HEK293T (cell line): ENCODE results near the gene ANKZF1.

ENCODE experiments used
- CTCF ChIA-PET: fragments of 350-600 bp; formaldehyde crosslinking; extraction: SDS; loops from one replicate; lab custom pipeline; 2021; ENCODE audit warnings: antibody characterized with exemption, inconsistent platforms; lab: Yijun Ruan, JAX
- POLR2A ChIA-PET: fragments of 350-600 bp; formaldehyde crosslinking; extraction: SDS; loops from one replicate; lab custom pipeline; 2020; ENCODE audit warnings: antibody characterized with exemption, inconsistent platforms; lab: Yijun Ruan, JAX
- DNase-seq: peaks from one replicate; pipeline ENCODE4 v3.0.0; 2012; ENCODE audit warnings: mixed read lengths; ENCODE audit errors: extremely low spot score
- ARNT ChIP-seq: fragments of 450-650 bp; IDR thresholded peaks from 2 replicates; pipeline ENCODE4 v1.6.1; 2017; ENCODE audit warnings: mild to moderate bottlenecking
- BHLHE40 ChIP-seq: fragments of 450-650 bp; IDR thresholded peaks from 2 replicates; pipeline ENCODE4 v1.6.1; 2016; ENCODE audit warnings: mild to moderate bottlenecking, moderate library complexity, borderline replicate concordance
- CTBP1 ChIP-seq: fragments of 450-650 bp; IDR thresholded peaks from 2 replicates; pipeline ENCODE4 v1.6.1; 2016; ENCODE audit warnings: borderline replicate concordance
- ELF4 ChIP-seq: fragments of 450-650 bp; IDR thresholded peaks from 2 replicates; pipeline ENCODE4 v1.6.1; 2017; ENCODE audit warnings: antibody characterized with exemption
- FOXA1 ChIP-seq: fragments of 450-650 bp; IDR thresholded peaks from 2 replicates; pipeline ENCODE4 v1.6.1; 2016; ENCODE audit warnings: mild to moderate bottlenecking
- FOXK2 ChIP-seq: fragments of 450-650 bp; IDR thresholded peaks from 2 replicates; pipeline ENCODE4 v1.6.1; 2016; ENCODE audit warnings: mild to moderate bottlenecking
- FOXM1 ChIP-seq: fragments of 450-650 bp; IDR thresholded peaks from 2 replicates; pipeline ENCODE4 v1.6.1; 2017; ENCODE audit warnings: mild to moderate bottlenecking, borderline replicate concordance
- HDGF ChIP-seq: fragments of 450-650 bp; IDR thresholded peaks from 2 replicates; pipeline ENCODE4 v1.6.1; 2017; ENCODE audit warnings: antibody characterized with exemption, borderline replicate concordance
- L3MBTL2 ChIP-seq: fragments of 450-650 bp; conservative IDR thresholded peaks from 2 replicates; pipeline ENCODE4 v1.6.1; 2016; ENCODE audit warnings: mild to moderate bottlenecking
- LEF1 ChIP-seq: fragments of 450-650 bp; IDR thresholded peaks from 2 replicates; pipeline ENCODE4 v1.6.1; 2017; ENCODE audit warnings: mild to moderate bottlenecking, borderline replicate concordance
- NFRKB ChIP-seq: fragments of 450-650 bp; IDR thresholded peaks from 2 replicates; pipeline ENCODE4 v1.6.1; 2016; ENCODE audit warnings: mild to moderate bottlenecking, moderate library complexity
- PKNOX1 ChIP-seq: fragments of 450-650 bp; IDR thresholded peaks from 2 replicates; pipeline ENCODE4 v1.6.1; 2016
- SP1 ChIP-seq: fragments of 450-650 bp; IDR thresholded peaks from 2 replicates; pipeline ENCODE4 v1.6.1; 2017
- SUZ12 ChIP-seq: fragments of 450-650 bp; IDR thresholded peaks from 2 replicates; pipeline ENCODE4 v1.6.1; 2016; ENCODE audit warnings: mild to moderate bottlenecking
- TARDBP ChIP-seq: fragments of 450-650 bp; IDR thresholded peaks from 2 replicates; pipeline ENCODE4 v1.6.1; 2016
- ZNF384 ChIP-seq: fragments of 450-650 bp; IDR thresholded peaks from 2 replicates; pipeline ENCODE4 v1.6.1; 2016

ANKZF1 gene

GRCh38 chr2:219280651-219281050, 51.0 kb downstream of the ANKZF1 start:
- ChIA-PET CTCF (interaction anchor here (5.2 kb wide), 1 partner anchor 14 kb away, joined by 36 read pairs; no protein-coding TSS in a partner anchor), POLR2A (no interaction called here)
- DNase-seq: no peak
- TF ChIP-seq SUZ12 (no peak), HDGF (no peak), BHLHE40 (no peak), NFRKB (no peak), FOXK2 (no peak), SP1 (no peak), FOXA1 (no peak), FOXM1 (no peak), L3MBTL2 (no peak), ARNT (no peak), ZNF384 (no peak), LEF1 (no peak), PKNOX1 (no peak), TARDBP (no peak)

- CTCF ChIA-PET: interaction anchor here (1.2 kb wide), 1 partner anchor 249 kb away, joined by 4 read pairs; no protein-coding TSS in a partner anchor
These were observed 52.0 kb downstream of the ANKZF1 start for GRCh38 chr2:219281588-219281987.

GRCh38 chr2:219282375-219282774, 52.8 kb downstream of the ANKZF1 start:
- ChIA-PET CTCF (interaction anchor here (1.2 kb wide), 1 partner anchor 248 kb away, joined by 4 read pairs; no protein-coding TSS in a partner anchor), POLR2A (interaction anchor here (1.3 kb wide), 1 partner anchor 106 kb away, joined by 3 read pairs; the partner anchor contains the start of gene CNPPD1)
- no peak for TF ChIP-seq ZNF384
- TF ChIP-seq SUZ12: no peak
- no peak for TF ChIP-seq NFRKB
- no peak for TF ChIP-seq L3MBTL2
- DNase-seq: no peak

More at GRCh38 chr2:219281588-219281987, 52.0 kb downstream of the ANKZF1 start:
- TF ChIP-seq LEF1: no peak
- TF ChIP-seq PKNOX1: 0 out of 2 replicates have a peak, but pooled peaks have one; percentile 19
- POLR2A ChIA-PET: no interaction called here
- no peak for DNase-seq

GRCh38 chr2:219282943-219283581, 53.5 kb downstream of the ANKZF1 start:
- TF ChIP-seq TARDBP (no peak), L3MBTL2 (no peak), PKNOX1 (no peak), FOXM1 (no peak), CTBP1 (no peak), FOXA1 (no peak), BHLHE40 (no peak)
- ChIA-PET POLR2A (interaction anchor here (0.8 to 1.3 kb wide), 3 partner anchors 10 to 107 kb away, joined by 3 read pairs; partner anchors contain the start of gene CNPPD1), CTCF (interaction anchor here (0.6 kb wide), 1 partner anchor 17 kb away, joined by 4 read pairs; no protein-coding TSS in a partner anchor)
- DNase-seq: no peak

GRCh38 chr2:219284501-219285372, 55.1 kb downstream of the ANKZF1 start:
- TF ChIP-seq HDGF (no peak), FOXM1 (no peak), ZNF384 (no peak), SUZ12 (no peak), L3MBTL2 (no peak), SP1 (no peak), TARDBP (no peak), ARNT (no peak), FOXA1 (no peak), NFRKB (no peak), BHLHE40 (no peak), CTBP1 (no peak), ELF4 (no peak), PKNOX1 (no peak), LEF1 (no peak), FOXK2 (no peak)
- ChIA-PET CTCF (interaction anchor here (0.6 to 0.9 kb wide), 2 partner anchors 11 to 1060 kb away, joined by 3 read pairs; no protein-coding TSS in a partner anchor), POLR2A (no interaction called here)
- DNase-seq: no peak
